ENCODE data around the gene HOXC6. TPM values are rescaled to one million over a fixed set of nuclear protein-coding genes. Genes with fewer than 3 reads are reported as not detected.

The HOXC6 gene
- total and polyA plus RNA-seq, 9 of the 15 experiments (the other 6 are each of a cell fraction or from before 2014, with no cell fraction given), result 0.06 to 4.0 (median 1.4) TPM

DNA sequence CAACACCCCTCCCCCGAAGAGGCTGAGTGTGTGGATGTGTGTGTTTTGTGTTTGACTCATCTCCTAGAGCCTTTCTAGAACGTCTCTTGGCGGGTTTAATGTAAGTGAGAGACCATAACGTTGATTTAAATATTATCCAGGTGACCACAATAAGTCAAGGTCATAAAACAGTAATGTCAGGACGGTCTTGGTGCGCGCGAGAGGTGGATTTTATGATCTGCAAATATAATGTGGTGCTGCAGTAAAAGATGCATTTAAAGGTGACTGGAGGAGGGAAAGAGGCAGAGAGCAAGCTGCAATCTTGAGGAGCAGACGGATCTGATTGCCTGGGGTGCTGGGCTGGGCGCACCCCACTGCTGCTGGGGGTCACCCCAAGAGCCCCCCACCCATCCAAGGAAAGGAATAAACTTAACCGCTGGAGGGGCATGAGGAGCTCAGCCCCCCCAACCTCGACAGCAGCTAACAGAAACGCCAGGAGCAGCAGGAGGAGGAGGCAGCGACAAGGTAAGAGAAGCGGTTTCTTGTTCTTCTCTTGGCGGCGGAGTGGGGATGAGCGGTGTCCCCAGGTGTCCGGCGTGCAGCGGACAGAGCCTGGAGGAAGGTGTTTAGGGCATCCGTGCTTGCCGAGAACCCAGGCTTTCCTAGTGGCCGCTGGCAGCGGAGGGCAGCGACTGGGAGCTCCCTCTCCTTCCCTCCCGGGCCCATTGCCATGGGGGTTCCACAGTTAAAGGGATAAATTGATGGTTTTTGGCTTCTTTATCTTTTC, 37.7 kb upstream of the HOXC6 start:
- TF ChIP-seq SIX5 (IDR thresholded peaks at IDR 0.05; ENCODE audit: borderline replicate concordance in 1 of 2, insufficient read depth in 1 of 2, low read depth in 1 of 2, low read length in 2 of 2) (no peak), FOXO4 (CRISPR knock-in tag; IDR thresholded peaks at IDR 0.05) (no peak), MCM3 (IDR thresholded peaks at IDR 0.05) (no peak), PHB (CRISPR knock-in tag; IDR thresholded peaks at IDR 0.05) (no peak), ETV5 (CRISPR knock-in tag; IDR thresholded peaks at IDR 0.05; ENCODE audit: low read depth) (no peak), PHB2 (IDR thresholded peaks at IDR 0.05; ENCODE audit: low read depth) (no peak), ZNF143 (CRISPR knock-in tag; IDR thresholded peaks at IDR 0.05) (no peak), HMGN3 (IDR thresholded peaks at IDR 0.05; ENCODE audit: borderline replicate concordance, extremely low read depth, insufficient read length, low read depth, low read length) (no peak)
- TF ChIP-seq, protein P1, sequence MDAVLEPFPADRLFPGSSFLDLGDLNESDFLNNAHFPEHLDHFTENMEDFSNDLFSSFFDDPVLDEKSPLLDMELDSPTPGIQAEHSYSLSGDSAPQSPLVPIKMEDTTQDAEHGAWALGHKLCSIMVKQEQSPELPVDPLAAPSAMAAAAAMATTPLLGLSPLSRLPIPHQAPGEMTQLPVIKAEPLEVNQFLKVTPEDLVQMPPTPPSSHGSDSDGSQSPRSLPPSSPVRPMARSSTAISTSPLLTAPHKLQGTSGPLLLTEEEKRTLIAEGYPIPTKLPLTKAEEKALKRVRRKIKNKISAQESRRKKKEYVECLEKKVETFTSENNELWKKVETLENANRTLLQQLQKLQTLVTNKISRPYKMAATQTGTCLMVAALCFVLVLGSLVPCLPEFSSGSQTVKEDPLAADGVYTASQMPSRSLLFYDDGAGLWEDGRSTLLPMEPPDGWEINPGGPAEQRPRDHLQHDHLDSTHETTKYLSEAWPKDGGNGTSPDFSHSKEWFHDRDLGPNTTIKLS (IDR thresholded peaks at IDR 0.05; ENCODE audit: borderline replicate concordance, low read depth), result no peak
- TF ChIP-seq, protein P2, sequence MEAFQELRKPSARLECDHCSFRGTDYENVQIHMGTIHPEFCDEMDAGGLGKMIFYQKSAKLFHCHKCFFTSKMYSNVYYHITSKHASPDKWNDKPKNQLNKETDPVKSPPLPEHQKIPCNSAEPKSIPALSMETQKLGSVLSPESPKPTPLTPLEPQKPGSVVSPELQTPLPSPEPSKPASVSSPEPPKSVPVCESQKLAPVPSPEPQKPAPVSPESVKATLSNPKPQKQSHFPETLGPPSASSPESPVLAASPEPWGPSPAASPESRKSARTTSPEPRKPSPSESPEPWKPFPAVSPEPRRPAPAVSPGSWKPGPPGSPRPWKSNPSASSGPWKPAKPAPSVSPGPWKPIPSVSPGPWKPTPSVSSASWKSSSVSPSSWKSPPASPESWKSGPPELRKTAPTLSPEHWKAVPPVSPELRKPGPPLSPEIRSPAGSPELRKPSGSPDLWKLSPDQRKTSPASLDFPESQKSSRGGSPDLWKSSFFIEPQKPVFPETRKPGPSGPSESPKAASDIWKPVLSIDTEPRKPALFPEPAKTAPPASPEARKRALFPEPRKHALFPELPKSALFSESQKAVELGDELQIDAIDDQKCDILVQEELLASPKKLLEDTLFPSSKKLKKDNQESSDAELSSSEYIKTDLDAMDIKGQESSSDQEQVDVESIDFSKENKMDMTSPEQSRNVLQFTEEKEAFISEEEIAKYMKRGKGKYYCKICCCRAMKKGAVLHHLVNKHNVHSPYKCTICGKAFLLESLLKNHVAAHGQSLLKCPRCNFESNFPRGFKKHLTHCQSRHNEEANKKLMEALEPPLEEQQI (IDR thresholded peaks at IDR 0.05), result no peak
- Histone ChIP-seq H3K27me3 (ENCODE audit: control insufficient read depth in 2 of 2, insufficient read depth in 2 of 2, low read length in 2 of 2) (peaks cover 0 to 10% of the 10 kb centered on the region in 2 experiments; a peak in 2 of 5 replicates), H2AFZ (ENCODE audit: low read depth, low read length) (no peak overlapping the region), H3K9me3 (replicated peaks; ENCODE audit: control insufficient read depth, insufficient read depth, low read depth, low read length) (no peaks in the 10 kb centered on the region), H4K20me1 (replicated peaks; ENCODE audit: control insufficient read depth, insufficient read depth, low read length) (no peaks in the 10 kb centered on the region), H3K4me2 (ENCODE audit: insufficient read depth, low read length) (0 out of 2 replicates have a peak overlapping the region, but pooled peaks have one; percentile 9), H3K9me1 (ENCODE audit: control insufficient read depth, insufficient read depth, low read length) (no peaks in the 10 kb centered on the region), H3K36me3 (ENCODE audit: control insufficient read depth, insufficient read depth, low read length) (no peaks in the 10 kb centered on the region), H3K79me2 (ENCODE audit: control insufficient read depth, insufficient read depth, low read length) (peaks cover 7% of the 10 kb centered on the region; the same call in 1 of the 3 replicates), H3K4me3 (no peak overlapping the region), H3K27ac (ENCODE audit: extremely low read depth, low read depth, low read length) (no peak overlapping the region), H3K9ac (ENCODE audit: insufficient read depth in 1 of 2, low read depth in 2 of 2, low read length in 2 of 2) (peak overlapping the region in 1 of 2 experiments; percentile 63; a peak in 2 of 4 replicates), H3K4me1 (replicated peaks in 1 of 2; ENCODE audit: control insufficient read depth in 2 of 2, insufficient read depth in 2 of 2, low read length in 2 of 2) (peaks cover 43 to 51% of the 10 kb centered on the region in 2 experiments)
- in situ Hi-C loops (cut with MboI) (no loop called here), intact Hi-C loops (cut with micrococcal nuclease) (no loop called here)
- ATAC-seq (no peak), FAIRE-seq (peak; percentile 35), DNase-seq (ENCODE audit: extremely low read depth in 1 of 4, low spot score in 3 of 4) (no peak)
- 31% methylated on average over 23 of the region's 27 CpGs for WGBS (ENCODE audit: insufficient coverage, low coverage, missing lambda C conversion rate)
- ChIA-PET POLR2A (interaction anchor here (0.6 to 2.9 kb wide), 7 partner anchors 9 to 211 kb away, joined by 3 to 20 read pairs (median 5); partner anchors contain the start of gene HOXC9), CTCF (ENCODE audit: low intra/inter-chr PET ratio) (interaction anchor here (1.3 kb wide), 1 partner anchor 211 kb away, joined by 3 read pairs; no protein-coding TSS in a partner anchor)
- no TSS peak for BruUV-seq (replicated peaks)
